HG03432 (cell line): ENCODE data around the gene MADD.

Experiments
- ATAC-seq: cut with Tn5 transposase; IDR thresholded peaks from one replicate; pipeline ENCODE4 v1.9.1; 2021; ENCODE audit warnings: mild to moderate bottlenecking, moderate library complexity; ENCODE audit not compliant: unreplicated experiment

Gene MADD

GRCh38 chr11:47269829-47270305 is at the start of gene MADD:
Gene MADD, plus strand, starts transcription at chr11:47270133.
- peak; percentile 81 for ATAC-seq

- ATAC-seq, result no peak
Observed at GRCh38 chr11:47220401-47220821, 49.5 kb upstream of the MADD start.

DNA sequence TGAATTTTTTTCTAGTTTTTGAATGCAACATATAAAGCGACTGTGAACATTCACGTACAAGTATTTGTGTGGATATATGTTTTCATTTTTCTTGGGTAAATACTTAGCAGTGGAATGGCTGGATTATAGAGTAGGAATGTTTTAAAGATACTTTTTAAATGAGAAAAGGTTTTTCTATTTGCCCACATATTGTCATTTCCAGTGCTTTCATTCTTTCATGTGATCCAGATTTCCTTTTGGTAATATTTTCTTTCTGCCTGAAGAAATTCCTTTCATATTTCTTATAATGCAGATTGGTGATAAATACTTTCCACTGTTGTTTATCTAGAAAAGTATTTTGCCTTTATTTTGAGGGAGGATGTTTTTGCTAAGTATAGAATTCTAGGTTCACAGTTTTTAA is 47.2 kb upstream of the MADD start:
- ATAC-seq, result no peak

- peak; percentile 71 for ATAC-seq
Observed at GRCh38 chr11:47225552-47226400, 44.2 kb upstream of the MADD start.

DNA sequence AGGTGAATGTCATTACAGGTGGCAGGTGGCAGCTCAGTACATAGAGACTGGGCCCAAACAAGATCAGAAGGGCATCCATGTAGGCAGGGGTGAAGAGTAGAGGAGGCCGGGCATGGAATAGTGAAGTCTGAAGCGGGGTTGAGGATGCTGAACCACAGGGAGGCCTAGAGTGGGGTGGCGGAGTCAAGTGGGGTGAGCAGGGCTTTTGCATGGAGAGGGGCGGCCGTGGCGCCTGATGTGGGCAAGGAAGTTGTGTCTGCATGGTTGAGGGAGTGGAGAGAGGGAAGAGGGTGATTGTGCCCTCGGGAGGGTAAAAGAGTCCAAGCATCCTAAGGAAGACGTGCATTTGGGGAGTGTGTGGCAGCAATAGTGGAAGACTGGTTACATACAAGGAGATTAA is 40.8 kb upstream of the MADD start:
- ATAC-seq, result no peak

GRCh38 chr11:47233051-47233450 is 36.9 kb upstream of the MADD start:
- ATAC-seq, result no peak

- ATAC-seq, result no peak
Observed at GRCh38 chr11:47233989-47234668, 35.8 kb upstream of the MADD start.

- no peak for ATAC-seq
Observed at GRCh38 chr11:47234669-47235100, 35.2 kb upstream of the MADD start.

DNA sequence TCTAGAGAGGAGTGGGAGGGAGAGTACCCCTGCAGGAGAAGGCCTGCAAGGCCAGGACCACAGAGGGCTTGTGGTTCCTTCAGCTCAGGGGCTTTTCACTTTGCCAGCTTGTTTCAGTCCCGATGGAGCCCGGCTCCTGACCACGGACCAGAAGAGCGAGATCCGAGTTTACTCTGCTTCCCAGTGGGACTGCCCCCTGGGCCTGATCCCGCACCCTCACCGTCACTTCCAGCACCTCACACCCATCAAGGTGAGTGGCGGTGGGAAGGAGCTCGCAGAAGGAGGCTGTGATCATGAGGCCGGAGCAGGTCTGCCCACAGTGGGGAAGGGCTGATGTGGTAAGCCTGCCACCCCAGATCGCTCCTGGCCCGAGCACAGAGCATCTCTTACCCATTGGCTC is 34.8 kb upstream of the MADD start:
- no peak for ATAC-seq

- ATAC-seq, result no peak
Observed at GRCh38 chr11:47236482-47236881, 33.5 kb upstream of the MADD start.

DNA sequence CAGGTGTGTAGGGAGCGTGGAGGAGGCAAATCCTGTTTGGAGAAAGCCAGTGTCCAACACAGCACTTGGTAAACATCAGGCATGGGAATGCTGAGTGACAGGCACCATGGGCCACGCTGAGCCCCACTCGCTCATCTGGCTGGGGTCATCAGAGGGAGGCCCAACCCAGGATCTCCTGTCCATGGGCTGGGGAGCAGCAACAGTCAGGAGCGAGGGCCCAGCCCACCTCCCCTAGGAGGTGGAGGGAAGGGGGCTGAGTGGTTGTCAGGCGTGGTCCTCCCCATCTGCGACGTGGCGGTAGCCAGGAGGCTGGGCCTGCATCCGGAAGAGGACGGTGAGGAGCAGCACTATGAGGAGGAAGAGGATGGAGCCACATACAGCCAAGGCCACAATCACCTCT is 30.1 kb upstream of the MADD start:
- no peak for ATAC-seq

GRCh38 chr11:47241841-47242301 is 28.1 kb upstream of the MADD start:
- ATAC-seq, result no peak

GRCh38 chr11:47242596-47243192 is 27.2 kb upstream of the MADD start:
- no peak for ATAC-seq

GRCh38 chr11:47243454-47243853 is 26.5 kb upstream of the MADD start:
- no peak for ATAC-seq

DNA sequence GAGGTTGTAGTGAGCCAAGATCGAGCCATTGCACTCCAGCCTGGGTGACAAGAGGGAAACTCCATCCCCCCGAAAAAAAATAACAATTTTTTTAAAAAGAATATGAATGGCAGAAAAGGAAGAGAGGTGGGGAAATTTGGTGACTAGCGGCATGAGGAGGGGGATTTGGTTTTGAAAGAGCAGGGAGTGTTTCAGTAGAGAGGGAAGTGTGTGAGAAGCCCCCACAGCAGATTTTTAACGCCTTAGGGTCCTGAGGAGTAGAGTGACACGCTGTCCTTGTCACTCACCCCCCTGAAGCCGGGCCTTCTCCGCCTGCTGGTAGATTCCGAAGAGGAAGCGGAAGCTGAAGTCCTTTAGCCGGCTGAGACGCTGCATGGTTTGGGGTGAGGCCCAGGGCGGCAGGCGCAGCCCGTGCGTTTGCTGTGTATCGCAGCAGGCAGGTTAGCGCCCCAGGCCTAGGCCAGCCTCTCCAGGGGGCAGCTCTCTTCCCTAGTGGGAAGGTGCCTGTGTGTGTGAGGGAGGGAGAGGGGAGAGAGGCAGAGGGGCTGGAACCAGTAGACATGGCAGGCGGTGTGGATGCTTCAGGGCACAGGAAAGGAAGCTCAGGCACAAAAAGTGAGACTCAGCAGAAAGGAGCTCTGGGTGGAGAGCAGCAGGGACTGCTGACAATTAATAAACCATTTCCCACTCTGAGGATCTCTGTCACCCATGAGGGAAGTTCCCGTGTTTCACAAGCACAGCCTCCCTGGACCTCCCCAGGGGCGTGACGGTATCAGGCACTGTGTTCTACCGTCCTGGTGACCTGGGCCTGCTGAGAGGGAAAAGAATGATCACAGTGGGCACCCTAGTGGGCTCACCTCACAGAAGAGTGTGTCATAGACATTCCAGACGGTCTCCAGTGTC is 25.2 kb upstream of the MADD start:
- no peak for ATAC-seq

DNA sequence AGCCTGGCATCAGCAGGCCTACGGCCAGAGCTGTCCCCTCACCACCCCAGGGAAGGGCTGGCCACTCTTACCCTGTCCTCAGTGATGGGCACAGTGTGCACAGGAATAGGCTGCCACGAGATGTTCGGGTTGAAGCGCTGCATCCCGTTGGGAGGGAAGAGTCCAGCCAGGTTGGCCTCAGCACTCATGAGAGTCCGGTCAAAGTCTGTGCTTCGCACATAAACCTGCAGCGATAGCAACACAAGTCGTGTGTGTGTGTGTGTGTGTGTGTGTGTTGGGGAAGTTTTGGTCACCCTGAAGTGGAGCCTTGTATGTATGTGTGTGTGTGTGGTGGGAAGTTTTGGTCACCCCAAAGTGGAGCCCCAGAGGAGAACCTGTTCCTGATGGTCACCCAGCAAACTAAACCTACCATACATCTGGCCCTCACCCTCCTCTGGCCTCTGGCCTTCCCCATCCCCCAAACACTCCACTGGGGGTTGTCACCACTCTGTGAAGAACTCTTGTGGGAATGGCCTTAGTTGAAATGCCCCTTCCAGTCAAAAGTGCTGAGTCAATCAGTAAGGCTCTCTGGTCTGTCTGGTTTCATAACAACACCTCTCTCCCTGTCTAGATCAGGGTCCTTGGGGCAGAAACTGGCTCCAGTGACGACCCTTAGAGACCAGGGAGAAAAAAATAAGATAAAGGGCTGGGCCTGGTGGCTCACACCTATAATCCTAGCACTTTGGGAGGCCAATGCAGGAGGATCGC is 24.1 kb upstream of the MADD start:
- ATAC-seq, result no peak

GRCh38 chr11:47247502-47247901 is 22.4 kb upstream of the MADD start:
- no peak for ATAC-seq

DNA sequence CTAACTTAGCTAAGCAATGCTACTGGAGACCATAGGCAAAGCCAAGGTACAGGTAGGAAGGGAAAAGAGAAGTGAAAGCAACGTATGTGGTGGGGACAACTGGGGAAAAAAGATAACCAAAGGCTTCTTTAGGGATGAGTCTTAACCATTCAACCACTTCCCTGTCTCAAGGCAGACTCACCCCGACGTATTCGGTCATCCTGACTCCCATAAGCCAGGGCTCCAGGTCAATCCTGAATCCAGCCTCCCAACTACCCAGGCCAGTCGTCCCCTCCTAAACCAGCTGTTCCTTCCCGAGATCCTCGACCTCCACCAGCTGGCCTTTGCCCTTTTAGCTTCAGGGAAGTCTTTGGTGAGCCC is 21.6 kb upstream of the MADD start:
- ATAC-seq, result peak; percentile 28

GRCh38 chr11:47248664-47249377 is 21.1 kb upstream of the MADD start, which contains the start of gene ACP2:
Gene ACP2, minus strand, starts transcription at chr11:47248814. Its CDS starts 25 bp downstream, at chr11:47248789.
- ATAC-seq, result peak; percentile 96
